Small intestine (tissue), 7 donors: ENCODE data around the gene KRTAP4-11. TPM values are rescaled to one million over a fixed set of nuclear protein-coding genes. Genes with fewer than 3 reads are reported as not detected.
"Not testable (repeated sequence)": the region's sequence is repeated elsewhere in the genome, so short reads cannot be mapped to it uniquely, and the experiment has no call there.

Experiments used
- DNase-seq, 2 donors: peaks; one replicate each; pipeline versions ENCODE4 v3.0.0 to v3.0.0-alpha.2; 2013
- FAIRE-seq: peaks from 2 replicates; lab custom pipeline; 2012; peaks lifted over from hg19 to GRCh38; lab: Jason Lieb, UNC
- H3K27ac ChIP-seq, 3 donors: one replicate each; pipeline ENCODE4 v1.5.1; 2013; ENCODE audit warnings: low read length in 2 of 3, mild to moderate bottlenecking in 2 of 3, control low read depth in 1 of 3, inconsistent platforms in 1 of 3, low read depth in 1 of 3, moderate library complexity in 1 of 3
- H3K27me3 ChIP-seq, 3 donors: one replicate each; pipeline ENCODE4 v1.6.1; 2013; ENCODE audit warnings: low read length in 3 of 3, inconsistent platforms in 1 of 3; ENCODE audit not compliant: control insufficient read depth in 3 of 3, insufficient read depth in 3 of 3
- H3K36me3 ChIP-seq, 3 donors: one replicate each; pipeline ENCODE4 v1.6.1; 2013; ENCODE audit warnings: low read length in 3 of 3, inconsistent platforms in 1 of 3, low read depth in 1 of 3, mild to moderate bottlenecking in 1 of 3, moderate library complexity in 1 of 3; ENCODE audit not compliant: control insufficient read depth in 3 of 3, insufficient read depth in 2 of 3
- H3K4me1 ChIP-seq, 3 donors: one replicate each; pipeline ENCODE4 v1.6.1; 2013; ENCODE audit warnings: low read length in 2 of 3, inconsistent platforms in 1 of 3, low read depth in 1 of 3, mild to moderate bottlenecking in 1 of 3, moderate library complexity in 1 of 3; ENCODE audit not compliant: control insufficient read depth in 3 of 3, insufficient read depth in 2 of 3
- H3K4me3 ChIP-seq, 3 donors: one replicate each; pipeline ENCODE4 v1.5.1; 2013; ENCODE audit warnings: low read length in 3 of 3, control low read depth in 1 of 3, inconsistent platforms in 1 of 3, low read depth in 1 of 3, mild to moderate bottlenecking in 1 of 3, moderate library complexity in 1 of 3
- H3K9me3 ChIP-seq, 2 donors: one replicate each; pipeline ENCODE4 v1.6.1; 2013; ENCODE audit warnings: low read depth in 1 of 2, low read length in 1 of 2; ENCODE audit not compliant: control insufficient read depth in 2 of 2, insufficient read depth in 1 of 2
- WGBS, 3 donors: extraction: QIAGEN DNeasy Blood & Tissue Kit; methylation state at CpG; one replicate each; pipeline ENCODE4 v1.1.7; 2013; 5-methylcytosine and 5-hydroxymethylcytosine counted together
- polyA plus RNA-seq, 4 donors: library from polyadenylated mRNA; stranded (reverse) in 3 of 4; unstranded in 1 of 4; fragments of 200-250 nt in 3 of 4; fragments of 120-200 nt in 1 of 4; gene quantifications; one replicate each; pipeline versions ENCODE4 v1.2.1 to v1.2.3, GENCODE V29; 2013
- donor health status: healthy with polysubstance abuse.
- donor health status: control.
- donor health status: control.
- donor health status: Bipolar disorder and iron deficiency.
- donor health status: healthy.

Gene KRTAP4-11
- polyA plus RNA-seq, 4 donors: not detected

DNA sequence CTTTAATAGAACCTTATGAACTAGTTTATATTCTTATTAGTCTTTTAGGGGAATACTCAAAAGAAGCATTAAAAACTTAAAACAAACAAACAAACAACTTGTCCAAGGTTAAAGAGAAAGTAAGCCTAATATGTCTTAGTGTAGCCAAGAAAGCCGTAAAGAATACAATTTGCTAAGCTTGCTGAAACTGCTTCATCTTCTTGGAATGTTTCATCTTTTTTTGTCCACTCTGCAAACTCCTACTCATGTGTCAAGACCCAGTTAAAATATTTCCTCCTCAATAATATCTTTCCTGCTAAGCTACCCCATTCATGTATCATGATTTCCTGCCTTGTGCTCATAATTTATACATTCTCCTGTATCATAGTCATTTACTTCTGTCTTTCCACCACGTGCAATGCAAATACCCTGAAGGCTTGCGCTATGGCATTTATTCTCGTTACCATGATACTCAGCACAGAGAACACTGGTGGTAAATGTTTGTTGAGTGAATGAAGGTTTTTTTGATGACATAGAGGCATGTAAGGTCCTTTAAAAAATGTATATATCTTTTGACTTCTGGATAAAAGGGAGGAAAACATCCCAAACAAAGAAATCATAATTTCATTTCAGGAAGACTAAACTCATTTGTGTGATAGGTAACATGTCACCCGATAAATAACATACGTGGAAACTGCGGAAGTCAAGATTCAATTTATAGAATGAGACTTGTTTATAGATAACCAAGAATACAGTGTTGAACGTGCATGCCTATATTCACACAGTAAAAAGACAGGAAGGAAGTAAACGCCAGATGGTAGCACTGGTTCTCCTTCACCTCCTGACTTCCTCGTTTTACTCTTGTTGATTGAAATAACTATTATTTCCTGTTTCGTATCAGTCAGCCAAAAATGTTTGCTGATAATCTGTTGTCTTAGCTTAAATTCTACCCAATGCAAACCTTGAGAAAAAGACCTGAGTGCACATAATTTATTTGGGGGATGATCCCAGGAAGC lies 1.8 kb upstream of the KRTAP4-11 start:
- DNase-seq, H3K4me3 ChIP-seq, H3K27me3 ChIP-seq, H3K4me1 ChIP-seq, H3K9me3 ChIP-seq, H3K27ac ChIP-seq, FAIRE-seq, H3K36me3 ChIP-seq: not testable (repeated sequence)
- WGBS, 3 donors: 52 to 70% (median 52%) methylated on average over 11 of the region's 11 CpGs

DNA sequence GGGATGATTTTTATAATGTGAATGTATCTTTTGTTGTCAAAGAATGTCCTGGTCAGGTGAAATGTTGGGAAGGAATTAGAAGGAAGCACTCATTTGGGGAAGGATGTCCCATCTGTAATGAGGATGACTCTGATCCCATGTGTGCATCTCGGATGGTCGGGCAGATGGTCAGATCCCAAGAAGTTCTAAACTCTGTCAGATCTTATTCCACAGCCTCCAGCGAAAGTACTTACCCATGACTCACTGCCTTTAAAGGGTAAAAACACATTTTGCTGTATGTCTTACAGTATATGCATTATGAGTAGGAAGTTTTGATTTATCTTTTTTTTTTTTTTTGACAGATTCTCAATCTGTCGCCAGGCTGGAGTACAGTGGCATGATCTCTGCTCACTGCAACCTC lies 548 bp upstream of the KRTAP4-11 start:
- 83 to 92% (median 86%) methylated on average over 4 of the region's 4 CpGs for WGBS, 3 donors
- no peak overlapping the region for H3K4me3 ChIP-seq
- H3K36me3 ChIP-seq: no peaks in the 10 kb centered on the region
- no peak for DNase-seq
- peaks cover 0 to 7% (median 0%) of the 10 kb centered on the region in 3 donors for H3K27me3 ChIP-seq
- no peak for FAIRE-seq
- no peaks in the 10 kb centered on the region for H3K4me1 ChIP-seq
- peaks cover 0 to 2% of the 10 kb centered on the region in 2 donors for H3K9me3 ChIP-seq
- H3K27ac ChIP-seq: no peak overlapping the region

DNA sequence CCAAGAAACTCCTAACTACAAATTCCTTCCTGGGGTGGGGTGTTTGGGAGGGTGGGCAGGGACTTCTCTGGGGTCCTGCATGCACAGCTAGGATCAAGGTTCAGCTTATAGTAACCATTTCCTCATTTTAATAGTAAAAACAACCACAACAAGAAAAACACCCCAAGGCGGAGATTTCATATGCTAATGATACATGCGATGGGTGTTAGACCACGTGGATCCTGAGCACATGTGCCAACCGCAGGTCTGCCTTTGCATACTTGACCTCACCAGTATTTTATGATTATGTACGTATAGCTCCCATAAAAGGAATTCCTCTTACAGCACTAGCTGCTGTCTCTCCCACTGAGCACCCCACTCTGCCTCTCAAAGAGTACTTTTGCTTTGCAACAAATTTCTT lies 1.9 kb downstream of the KRTAP4-11 start:
- Histone ChIP-seq H3K36me3 (no peaks in the 10 kb centered on the region), H3K4me1 (no peaks in the 10 kb centered on the region), H3K9me3 (peaks cover 0 to 2% of the 10 kb centered on the region in 2 donors), H3K27ac (no peak overlapping the region), H3K27me3 (peaks cover 0 to 5% (median 0%) of the 10 kb centered on the region in 3 donors), H3K4me3 (no peak overlapping the region)
- FAIRE-seq (no peak), DNase-seq (no peak)
- 27 to 58% (median 40%) methylated on average over 5 of the region's 5 CpGs for WGBS, 3 donors

DNA sequence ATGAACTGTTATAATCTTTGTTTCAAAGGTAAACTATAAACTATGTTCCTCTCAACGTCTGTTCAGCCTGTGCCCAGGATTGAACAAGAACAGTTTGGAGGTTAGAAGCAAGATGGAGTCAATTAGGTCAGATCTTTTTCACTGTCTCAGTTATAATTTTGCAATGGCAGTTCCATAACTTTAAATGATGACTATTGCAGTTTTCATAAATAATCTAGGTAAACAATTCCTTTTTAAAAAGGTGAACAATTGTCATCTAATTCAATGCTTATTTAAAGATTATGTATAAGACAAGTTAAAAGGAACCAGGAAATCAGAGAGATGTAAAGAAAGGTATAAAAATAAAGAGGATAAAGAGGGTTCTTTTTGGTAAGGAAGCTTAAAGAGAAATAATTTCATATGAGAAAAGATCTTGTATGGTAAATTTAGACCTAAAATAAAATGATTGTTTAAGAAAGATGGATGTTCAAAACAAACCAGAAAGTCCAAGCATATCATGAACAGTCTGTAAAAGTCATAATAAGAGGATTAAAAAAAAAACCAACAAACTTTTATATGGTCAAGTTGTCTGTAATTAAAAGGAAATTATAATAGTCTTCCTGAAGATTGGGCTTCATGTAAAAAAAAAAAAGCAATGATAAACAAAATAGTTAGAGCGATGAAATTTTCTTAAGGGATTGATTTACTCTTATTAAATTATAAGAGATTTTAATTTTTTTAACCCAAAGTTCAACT lies 6.9 kb downstream of the KRTAP4-11 start:
- Histone ChIP-seq H3K4me3 (no peak overlapping the region), H3K4me1 (no peaks in the 10 kb centered on the region), H3K36me3 (no peaks in the 10 kb centered on the region), H3K9me3 (peaks cover 0 to 2% of the 10 kb centered on the region in 2 donors), H3K27ac (no peak overlapping the region), H3K27me3 (peaks cover 0 to 6% (median 0%) of the 10 kb centered on the region in 3 donors)
- FAIRE-seq: no peak
- DNase-seq: no peak
- WGBS, 3 donors: 77 to 80% (median 78%) methylated on average over 2 of the region's 2 CpGs

GRCh38 chr17:41108728-41109386 lies 9.3 kb downstream of the KRTAP4-11 start:
- not testable (repeated sequence) for H3K36me3 ChIP-seq, H3K4me3 ChIP-seq, FAIRE-seq, H3K27me3 ChIP-seq, H3K9me3 ChIP-seq, H3K27ac ChIP-seq, DNase-seq, H3K4me1 ChIP-seq
- WGBS, 3 donors: 0 to 29% (median 27%) methylated on average over 1 of the region's 1 CpG

DNA sequence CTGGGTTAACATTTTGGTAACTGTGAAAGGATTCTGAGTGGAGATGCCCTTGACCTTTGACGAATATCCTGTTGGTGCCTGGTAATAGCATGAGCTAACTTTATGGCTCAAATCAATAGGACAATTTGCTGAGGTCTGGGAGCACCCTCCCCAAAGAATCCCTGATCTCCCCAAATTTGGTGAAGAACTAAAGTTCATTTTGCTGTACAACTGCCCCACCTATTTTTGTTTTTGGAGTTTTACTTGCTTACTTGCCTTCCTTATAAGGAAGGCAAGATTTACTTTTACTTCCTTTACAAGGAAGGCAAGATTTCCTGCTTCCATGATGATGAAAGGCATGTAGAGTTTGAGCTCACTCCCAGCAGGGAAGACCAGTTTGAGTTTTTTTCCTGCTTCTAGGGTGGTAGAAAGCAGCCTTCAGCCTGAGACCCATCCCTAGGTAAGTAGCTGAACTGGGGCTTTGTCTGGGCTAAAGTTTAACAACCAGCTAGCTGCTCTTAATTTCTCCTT lies 10.2 kb downstream of the KRTAP4-11 start:
- Histone ChIP-seq H3K9me3 (no peaks in the 10 kb centered on the region), H3K4me3 (no peak overlapping the region), H3K27ac (no peak overlapping the region), H3K27me3 (peaks cover 0 to 1% (median 0%) of the 10 kb centered on the region in 3 donors), H3K4me1 (no peaks in the 10 kb centered on the region), H3K36me3 (no peaks in the 10 kb centered on the region)
- FAIRE-seq (no peak), DNase-seq (no peak)
- 29 to 69% (median 59%) methylated on average over 1 of the region's 1 CpG for WGBS, 3 donors

GRCh38 chr17:41105347-41105746 lies 12.8 kb downstream of the KRTAP4-11 start, which contains the start of gene KRTAP4-9:
Gene KRTAP4-9 (plus strand): TSS chr17:41105389. CDS start chr17:41105389, 0 bp downstream.
- not testable (repeated sequence) for H3K27me3 ChIP-seq, H3K36me3 ChIP-seq, DNase-seq, H3K4me1 ChIP-seq, H3K27ac ChIP-seq, FAIRE-seq, H3K4me3 ChIP-seq, H3K9me3 ChIP-seq
- 68 to 75% (median 73%) methylated on average over 4 to 10 of the region's 10 CpGs for WGBS, 3 donors
